H1 (cell line): ENCODE measurements around the gene CCDC74A. TPM values are rescaled to one million over a fixed set of nuclear protein-coding genes. Genes with fewer than 3 reads are reported as not detected.
A peak's percentile ranks its signal among the peaks of the same experiment; 100 is the strongest.

Experiments used
- CTCF ChIA-PET: fragments of 300-600 bp; sonication (Branson Sonifier 250); formaldehyde crosslinking; loops from one replicate; lab custom pipeline; 2021; ENCODE audit not compliant: partially characterized antibody; lab: Charles Lee
- POLR2A ChIA-PET: fragments of 300-600 bp; sonication (Branson Sonifier 250); formaldehyde crosslinking; loops from one replicate; lab custom pipeline; 2021; ENCODE audit warnings: inconsistent platforms; ENCODE audit not compliant: partially characterized antibody; lab: Charles Lee
- DNase-seq, 2 experiments: peaks; one replicate each; pipeline versions ENCODE4 v3.0.0 to v3.0.0-alpha.2; 2010 to 2022; ENCODE audit warnings: low spot score in 2 of 2, low read depth in 1 of 2, mixed read lengths in 1 of 2
- FAIRE-seq: peaks from 2 replicates; lab custom pipeline; 2011; peaks lifted over from hg19 to GRCh38; lab: Jason Lieb, UNC
- H2AFZ ChIP-seq: 2 replicates; pipeline ENCODE4 v1.8.1; 2012; ENCODE audit warnings: low read length, inconsistent platforms
- H2AK5ac ChIP-seq: 2 replicates; pipeline ENCODE4 v1.6.1; 2013; ENCODE audit warnings: low read depth, low read length
- H2BK120ac ChIP-seq: replicated peaks from 2 replicates; pipeline ENCODE3; 2013; ENCODE audit warnings: low read depth, low read length, inconsistent platforms
- H2BK12ac ChIP-seq: 2 replicates; pipeline ENCODE4 v1.6.1; 2013; ENCODE audit warnings: low read depth, low read length
- H2BK15ac ChIP-seq: 2 replicates; pipeline ENCODE4 v1.6.1; 2013; ENCODE audit warnings: low read length
- H2BK20ac ChIP-seq: 2 replicates; pipeline ENCODE4 v1.6.1; 2013; ENCODE audit warnings: low read length
- H2BK5ac ChIP-seq: 2 replicates; pipeline ENCODE4 v1.6.1; 2013; ENCODE audit warnings: low read depth, low read length
- H3K14ac ChIP-seq: 2 replicates; pipeline ENCODE4 v1.6.1; 2013; ENCODE audit warnings: inconsistent platforms; ENCODE audit not compliant: insufficient read length
- H3K18ac ChIP-seq: 2 replicates; pipeline ENCODE4 v1.6.1; 2013; ENCODE audit warnings: low read length; ENCODE audit errors: extremely low read depth
- H3K23ac ChIP-seq: 2 replicates; pipeline ENCODE4 v1.6.1; 2013; ENCODE audit warnings: inconsistent platforms; ENCODE audit not compliant: insufficient read length
- H3K23me2 ChIP-seq: 2 replicates; pipeline ENCODE4 v1.6.1; 2013; ENCODE audit warnings: low read depth, low read length
- H3K27ac ChIP-seq: 2 replicates; pipeline ENCODE4 v1.6.1; 2011; ENCODE audit warnings: low read depth, low read length, inconsistent platforms
- H3K27me3 ChIP-seq, 4 experiments: replicated peaks in 1 of 4; 1 replicate in 1 of 4; 2 replicates in 3 of 4; pipeline versions ENCODE4 v1.6.1 to v1.8.1; 2011 to 2013; ENCODE audit warnings: low read length in 3 of 4, mild to moderate bottlenecking in 3 of 4, inconsistent platforms in 2 of 4, mixed read lengths in 2 of 4, moderate library complexity in 1 of 4; ENCODE audit not compliant: control insufficient read depth in 3 of 4, insufficient read depth in 3 of 4; ENCODE audit errors: extremely low read depth in 1 of 4
- H3K36me3 ChIP-seq, 4 experiments: 2 replicates each; pipeline versions ENCODE4 v1.6.1 to v1.8.1; 2011 to 2013; ENCODE audit warnings: mild to moderate bottlenecking in 4 of 4, low read length in 3 of 4, moderate library complexity in 2 of 4, control low read depth in 1 of 4, inconsistent platforms in 1 of 4; ENCODE audit not compliant: insufficient read depth in 4 of 4, control insufficient read depth in 2 of 4
- H3K4ac ChIP-seq: replicated peaks from 2 replicates; pipeline ENCODE3; 2013; ENCODE audit warnings: low read length, low read depth, mixed read lengths, inconsistent platforms; ENCODE audit not compliant: insufficient read length
- H3K4me1 ChIP-seq, 4 experiments: replicated peaks in 1 of 4; 1 replicate in 1 of 4; 2 replicates in 3 of 4; pipeline versions ENCODE4 v1.6.1 to v1.8.1; 2011 to 2013; ENCODE audit warnings: low read length in 3 of 4, inconsistent platforms in 2 of 4, mixed read lengths in 1 of 4; ENCODE audit not compliant: insufficient read depth in 4 of 4, control insufficient read depth in 3 of 4
- H3K4me2 ChIP-seq, 2 experiments: 2 replicates each; pipeline versions ENCODE4 v1.6.1 to v1.8.1; 2011 to 2013; ENCODE audit warnings: low read depth in 2 of 2, low read length in 2 of 2, control low read depth in 1 of 2, inconsistent platforms in 1 of 2, mild to moderate bottlenecking in 1 of 2; ENCODE audit not compliant: insufficient read depth in 1 of 2
- H3K4me3 ChIP-seq, 4 experiments: fragments of 200-600, 300-600 bp in 1 of 4; sonication (generic), shearing (Covaris generic), sonication (Bioruptor Twin) in 1 of 4; 2 replicates each; pipeline versions ENCODE4 v1.5.1 to v1.8.1; 2011 to 2016; ENCODE audit warnings: low read length in 4 of 4, low read depth in 3 of 4, control low read depth in 2 of 4, inconsistent platforms in 2 of 4, mild to moderate bottlenecking in 2 of 4, mixed read lengths in 1 of 4, moderate library complexity in 1 of 4; ENCODE audit not compliant: insufficient read depth in 2 of 4; ENCODE audit errors: extremely low read depth in 1 of 4
- H3K56ac ChIP-seq: replicated peaks from 2 replicates; pipeline ENCODE3; 2013; ENCODE audit warnings: low read depth, mild to moderate bottlenecking, mixed read lengths, low read length, inconsistent platforms; ENCODE audit not compliant: insufficient read length
- H3K79me1 ChIP-seq: 2 replicates; pipeline ENCODE4 v1.6.1; 2013; ENCODE audit warnings: low read depth, low read length, control low read depth
- H3K79me2 ChIP-seq, 2 experiments: 2 replicates each; pipeline versions ENCODE4 v1.6.1 to v1.8.1; 2012 to 2013; ENCODE audit warnings: low read length in 2 of 2, mild to moderate bottlenecking in 2 of 2, inconsistent platforms in 1 of 2; ENCODE audit not compliant: insufficient read depth in 2 of 2, control insufficient read depth in 1 of 2
- H3K9ac ChIP-seq, 4 experiments: replicated peaks in 1 of 4; 1 replicate in 1 of 4; 2 replicates in 3 of 4; pipeline versions ENCODE4 v1.6.1 to v1.8.1; 2011 to 2013; ENCODE audit warnings: low read depth in 3 of 4, low read length in 3 of 4, control low read depth in 2 of 4, mild to moderate bottlenecking in 2 of 4, moderate library complexity in 2 of 4, inconsistent platforms in 1 of 4; ENCODE audit errors: extremely low read depth in 1 of 4
- H3K9me3 ChIP-seq, 2 experiments: 2 replicates each; pipeline versions ENCODE4 v1.6.1 to v1.8.1; 2012 to 2013; ENCODE audit warnings: mild to moderate bottlenecking in 2 of 2, moderate library complexity in 2 of 2, control low read depth in 1 of 2, inconsistent platforms in 1 of 2, low read depth in 1 of 2, low read length in 1 of 2, mixed read lengths in 1 of 2; ENCODE audit not compliant: insufficient read depth in 2 of 2
- H4K20me1 ChIP-seq, 2 experiments: replicated peaks in 1 of 2; 2 replicates each; pipeline versions ENCODE3 to v1.8.1; 2011 to 2013; ENCODE audit warnings: inconsistent platforms in 2 of 2, low read length in 2 of 2, mild to moderate bottlenecking in 1 of 2; ENCODE audit not compliant: insufficient read depth in 2 of 2, control insufficient read depth in 1 of 2
- H4K5ac ChIP-seq: 2 replicates; pipeline ENCODE4 v1.6.1; 2013; ENCODE audit warnings: low read length, low read depth, mixed read lengths, inconsistent platforms; ENCODE audit not compliant: insufficient read length
- H4K8ac ChIP-seq: 2 replicates; pipeline ENCODE4 v1.8.0; 2013; ENCODE audit warnings: mild to moderate bottlenecking, moderate library complexity, low read length, inconsistent platforms; ENCODE audit not compliant: insufficient read depth; ENCODE audit errors: extremely low read depth
- H4K91ac ChIP-seq: replicated peaks from 2 replicates; pipeline ENCODE3; 2013; ENCODE audit warnings: low read length, mixed read lengths, inconsistent platforms; ENCODE audit not compliant: insufficient read length
- CTBP2 ChIP-seq: IDR thresholded peaks from 2 replicates; pipeline ENCODE4 v1.7.0; 2011; ENCODE audit warnings: borderline replicate concordance, mild to moderate bottlenecking, moderate library complexity, mixed read lengths, low read length; ENCODE audit not compliant: insufficient read depth, insufficient read length
- EGR1 ChIP-seq: IDR thresholded peaks from 2 replicates; pipeline ENCODE4 v1.6.1; 2011; ENCODE audit warnings: low read depth, low read length, borderline replicate concordance
- GTF2F1 ChIP-seq: IDR thresholded peaks from 2 replicates; pipeline ENCODE4 v1.6.1; 2012; ENCODE audit warnings: low read depth, low read length, improper control_type of control experiment, borderline replicate concordance
- KDM4A ChIP-seq: IDR thresholded peaks from one replicate; pipeline ENCODE4 v1.7.1; 2012; ENCODE audit warnings: low read depth, mild to moderate bottlenecking, moderate library complexity, low read length, inconsistent platforms; ENCODE audit not compliant: severe bottlenecking
- KDM5A ChIP-seq: fragments of 200-600 bp; IDR thresholded peaks from 2 replicates; pipeline ENCODE4 v1.7.1; 2012; ENCODE audit warnings: mild to moderate bottlenecking, low read length, inconsistent platforms, mixed read lengths
- POLR2A ChIP-seq, 2 experiments: IDR thresholded peaks; 1 replicate in 1 of 2; 2 replicates in 1 of 2; pipeline ENCODE4 v1.6.1; 2011; ENCODE audit warnings: low read depth in 2 of 2, low read length in 2 of 2, mild to moderate bottlenecking in 2 of 2; ENCODE audit errors: control extremely low read depth in 1 of 2
- RFX5 ChIP-seq: IDR thresholded peaks from 2 replicates; pipeline ENCODE4 v1.6.1; 2011; ENCODE audit warnings: low read depth, low read length, improper control_type of control experiment, borderline replicate concordance
- SAP30 ChIP-seq: fragments of 300-600 bp; sonication (generic); IDR thresholded peaks from 2 replicates; pipeline ENCODE4 v1.7.1; 2012; ENCODE audit warnings: low read length, moderate library complexity, mild to moderate bottlenecking, inconsistent platforms; ENCODE audit not compliant: insufficient read depth, insufficient replicate concordance
- SIRT6 ChIP-seq: IDR thresholded peaks from one replicate; pipeline ENCODE4 v1.7.1; 2012; ENCODE audit warnings: low read length, inconsistent platforms
- TAF1 ChIP-seq: IDR thresholded peaks from 2 replicates; pipeline ENCODE4 v1.6.1; 2011; ENCODE audit warnings: mild to moderate bottlenecking, low read depth, low read length
- TBP ChIP-seq: IDR thresholded peaks from 2 replicates; pipeline ENCODE4 v1.6.1; 2011; ENCODE audit warnings: low read depth, low read length, improper control_type of control experiment
- TCF12 ChIP-seq: IDR thresholded peaks from 2 replicates; pipeline ENCODE4 v1.6.1; 2011; ENCODE audit warnings: low read depth, mild to moderate bottlenecking, low read length
- WGBS, 2 experiments: shearing (Covaris generic) in 1 of 2; methylation state at CpG; one replicate each; pipeline versions ENCODE4 v1.1.6 to v1.1.7; 2013 to 2015; ENCODE audit warnings: low lambda C conversion rate in 2 of 2, mixed read lengths in 2 of 2, inconsistent platforms in 1 of 2, low coverage in 1 of 2, missing lambda C conversion rate in 1 of 2; ENCODE audit not compliant: insufficient replicate concordance in 2 of 2, insufficient coverage in 1 of 2, insufficient read length in 1 of 2; ENCODE audit errors: extremely low coverage in 1 of 2, missing lambda C conversion rate in 1 of 2; 5-methylcytosine and 5-hydroxymethylcytosine counted together
- polyA plus RNA-seq, 7 experiments: library from polyadenylated mRNA; depleted of rRNA in 3 of 7; stranded (reverse) in 5 of 7; unstranded in 2 of 7; fragments of >200 nt in 5 of 7; fragments of 200-250 nt in 2 of 7; gene quantifications; 1 replicate in 5 of 7; 2 replicates in 1 of 7; 4 replicates in 1 of 7; pipeline versions ENCODE4 v1.2.1 to v1.2.3, GENCODE V29; 2011 to 2013; ENCODE audit warnings: missing spikeins in 2 of 7, mixed read lengths in 2 of 7
- total RNA-seq: library from RNA; stranded (reverse); fragmentation: NEBNext Ultra II Directional; extraction: Animal tissue kit (Norgen Biotek cat#: 25700); gene quantifications from 2 replicates; pipeline ENCODE4 v1.2.1, GENCODE V29; 2021

Gene CCDC74A
- total and polyA plus RNA-seq, 2 of the 8 experiments (the other 6 are each of a cell fraction or from before 2014, with no cell fraction given) = 18.1 to 21.0 TPM

- Histone ChIP-seq H3K36me3 (peaks cover 0 to 3% (median 0%) of the 10 kb centered on the region in 4 experiments; a peak in 2 of 8 replicates), H2BK12ac (no peak overlapping the region), H3K4me1 (peaks cover 0 to 8% (median 6%) of the 10 kb centered on the region in 4 experiments; a peak in 6 of 7 replicates), H3K4me3 (peak overlapping the region; percentile 72 to 97 (median 94)), H3K9ac (peak overlapping the region; percentile 80 to 98 (median 94)), H3K4ac (peak overlapping the region; percentile 69), H2AK5ac (0 out of 2 replicates have a peak overlapping the region, but pooled peaks have one; percentile 75), H3K9me3 (no peaks in the 10 kb centered on the region), H4K91ac (peak overlapping the region; percentile 40), H2BK15ac (no peak overlapping the region), H2BK120ac (no peak overlapping the region), H3K23me2 (peaks cover 5% of the 10 kb centered on the region; the same call in 1 of the 2 replicates), H3K27ac (peak overlapping the region; percentile 94), H3K56ac (peak overlapping the region; percentile 90), H2BK20ac (no peak overlapping the region), H4K20me1 (peaks cover 0 to 4% of the 10 kb centered on the region in 2 experiments), H2BK5ac (peak overlapping the region; percentile 90), H3K18ac (peak overlapping the region; percentile 60; the same call in 1 of the 2 replicates), H4K5ac (peak overlapping the region; percentile 79), H2AFZ (no peak overlapping the region), H3K27me3 (no peaks in the 10 kb centered on the region), H3K79me2 (peaks cover 31 to 66% of the 10 kb centered on the region in 2 experiments), H3K4me2 (peak overlapping the region; percentile 41 to 96), H3K23ac (no peak overlapping the region), H3K79me1 (peaks cover 7% of the 10 kb centered on the region), H4K8ac (peak overlapping the region; percentile 99; the same call in 1 of the 2 replicates), H3K14ac (no peak overlapping the region)
- DNase-seq = no peak
- POLR2A ChIA-PET = interaction anchor here (0.6 to 2.2 kb wide), 15 partner anchors 8 to 400 kb away, joined by 3 to 8 read pairs (median 4); partner anchors contain the start of gene FAM168B
- no peak for FAIRE-seq
- WGBS, 2 experiments = 2% methylated on average over 38 of the region's 40 CpGs; no CpG with 5 or more reads in 1 of the 2 experiments
- CTCF ChIA-PET = interaction anchor here (0.6 to 6.3 kb wide), 18 partner anchors 9 to 721 kb away, joined by 3 to 53 read pairs (median 4); no protein-coding TSS in a partner anchor
- TF ChIP-seq EGR1 (no peak), GTF2F1 (no peak), SIRT6 (no peak), KDM4A (peak; percentile 9), TAF1 (no peak; the same call in 1 of the 2 replicates), SAP30 (peak; percentile 51), KDM5A (peak; percentile 69; the same call in 1 of the 2 replicates), CTBP2 (no peak), TBP (no peak), RFX5 (no peak), TCF12 (no peak), POLR2A (IDR thresholded peaks at IDR 0.05; ENCODE audit: control extremely low read depth in 1 of 2, low read depth in 2 of 2, low read length in 2 of 2) (peak in 1 of 2 experiments; percentile 5; a peak in 1 of 3 replicates)
These were observed 34.3 kb upstream of the CCDC74A start for GRCh38 chr2:131493199-131493968.
